ENCODE measurements around the gene LGMN.

Gene LGMN

GRCh38 chr14:92748259-92749016, at the start of gene LGMN (continued):
- TF ChIP-seq PRDM6 (tag by site-specific recombination; IDR thresholded peaks at IDR 0.05) (no peak), ZNF654 (tag by site-specific recombination; IDR thresholded peaks at IDR 0.05; ENCODE audit: low read depth) (no peak), ZNF19 (tag by site-specific recombination; IDR thresholded peaks at IDR 0.05; ENCODE audit: low read depth) (no peak), ZNF202 (tag by site-specific recombination; IDR thresholded peaks at IDR 0.05; ENCODE audit: borderline replicate concordance) (no peak), KLF1 (tag by site-specific recombination; IDR thresholded peaks at IDR 0.05) (peak; percentile 67), ZNF658 (tag by site-specific recombination; IDR thresholded peaks at IDR 0.05) (no peak), ZNF629 (tag by site-specific recombination; IDR thresholded peaks at IDR 0.05) (peak; percentile 65), ZNF621 (tag by site-specific recombination; IDR thresholded peaks at IDR 0.05) (no peak), ZNF692 (tag by site-specific recombination; IDR thresholded peaks at IDR 0.05) (peak; percentile 80), ZNF157 (tag by site-specific recombination; IDR thresholded peaks at IDR 0.05) (no peak), ZNF626 (tag by site-specific recombination; IDR thresholded peaks at IDR 0.05) (no peak), PBX3 (CRISPR knock-in tag; IDR thresholded peaks at IDR 0.05) (no peak), ZNF311 (tag by site-specific recombination; IDR thresholded peaks at IDR 0.05; ENCODE audit: borderline replicate concordance) (no peak), ZNF292 (tag by site-specific recombination; IDR thresholded peaks at IDR 0.05; ENCODE audit: borderline replicate concordance, low read depth) (no peak), ZNF239 (tag by site-specific recombination; IDR thresholded peaks at IDR 0.05) (no peak), ZFP69B (tag by site-specific recombination; IDR thresholded peaks at IDR 0.05) (0 out of 2 replicates have a peak, but pooled peaks have one; percentile 39), ZNF211 (tag by site-specific recombination; IDR thresholded peaks at IDR 0.05; ENCODE audit: low read depth) (no peak), ZNF707 (tag by site-specific recombination; IDR thresholded peaks at IDR 0.05) (no peak), ZNF354C (tag by site-specific recombination; IDR thresholded peaks at IDR 0.05; ENCODE audit: borderline replicate concordance, low read depth) (no peak), ZBTB20 (tag by site-specific recombination; IDR thresholded peaks at IDR 0.05) (peak; percentile 55; the same call in 1 of the 2 replicates), ZNF416 (tag by site-specific recombination; IDR thresholded peaks at IDR 0.05) (no peak), ZNF501 (tag by site-specific recombination; IDR thresholded peaks at IDR 0.05) (peak; percentile 95; the same call in 1 of the 2 replicates), ZNF768 (tag by site-specific recombination; IDR thresholded peaks at IDR 0.05) (no peak), ZNF112 (tag by site-specific recombination; IDR thresholded peaks at IDR 0.05) (no peak)
- TF ChIP-seq, protein P1, sequence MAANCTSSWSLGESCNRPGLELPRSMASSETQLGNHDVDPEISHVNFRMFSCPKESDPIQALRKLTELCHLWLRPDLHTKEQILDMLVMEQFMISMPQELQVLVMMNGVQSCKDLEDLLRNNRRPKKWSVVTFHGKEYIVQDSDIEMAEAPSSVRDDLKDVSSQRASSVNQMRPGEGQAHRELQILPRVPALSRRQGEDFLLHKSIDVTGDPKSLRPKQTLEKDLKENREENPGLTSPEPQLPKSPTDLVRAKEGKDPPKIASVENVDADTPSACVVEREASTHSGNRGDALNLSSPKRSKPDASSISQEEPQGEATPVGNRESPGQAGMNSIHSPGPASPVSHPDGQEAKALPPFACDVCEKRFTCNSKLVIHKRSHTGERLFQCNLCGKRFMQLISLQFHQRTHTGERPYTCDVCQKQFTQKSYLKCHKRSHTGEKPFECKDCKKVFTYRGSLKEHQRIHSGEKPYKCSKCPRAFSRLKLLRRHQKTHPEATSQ (tag by site-specific recombination; IDR thresholded peaks at IDR 0.05), result no peak
- TF ChIP-seq, protein P2, sequence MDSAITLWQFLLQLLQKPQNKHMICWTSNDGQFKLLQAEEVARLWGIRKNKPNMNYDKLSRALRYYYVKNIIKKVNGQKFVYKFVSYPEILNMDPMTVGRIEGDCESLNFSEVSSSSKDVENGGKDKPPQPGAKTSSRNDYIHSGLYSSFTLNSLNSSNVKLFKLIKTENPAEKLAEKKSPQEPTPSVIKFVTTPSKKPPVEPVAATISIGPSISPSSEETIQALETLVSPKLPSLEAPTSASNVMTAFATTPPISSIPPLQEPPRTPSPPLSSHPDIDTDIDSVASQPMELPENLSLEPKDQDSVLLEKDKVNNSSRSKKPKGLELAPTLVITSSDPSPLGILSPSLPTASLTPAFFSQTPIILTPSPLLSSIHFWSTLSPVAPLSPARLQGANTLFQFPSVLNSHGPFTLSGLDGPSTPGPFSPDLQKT (IDR thresholded peaks at IDR 0.05; ENCODE audit: borderline replicate concordance, low read depth, low read length), result no peak
- TF ChIP-seq, protein P3, sequence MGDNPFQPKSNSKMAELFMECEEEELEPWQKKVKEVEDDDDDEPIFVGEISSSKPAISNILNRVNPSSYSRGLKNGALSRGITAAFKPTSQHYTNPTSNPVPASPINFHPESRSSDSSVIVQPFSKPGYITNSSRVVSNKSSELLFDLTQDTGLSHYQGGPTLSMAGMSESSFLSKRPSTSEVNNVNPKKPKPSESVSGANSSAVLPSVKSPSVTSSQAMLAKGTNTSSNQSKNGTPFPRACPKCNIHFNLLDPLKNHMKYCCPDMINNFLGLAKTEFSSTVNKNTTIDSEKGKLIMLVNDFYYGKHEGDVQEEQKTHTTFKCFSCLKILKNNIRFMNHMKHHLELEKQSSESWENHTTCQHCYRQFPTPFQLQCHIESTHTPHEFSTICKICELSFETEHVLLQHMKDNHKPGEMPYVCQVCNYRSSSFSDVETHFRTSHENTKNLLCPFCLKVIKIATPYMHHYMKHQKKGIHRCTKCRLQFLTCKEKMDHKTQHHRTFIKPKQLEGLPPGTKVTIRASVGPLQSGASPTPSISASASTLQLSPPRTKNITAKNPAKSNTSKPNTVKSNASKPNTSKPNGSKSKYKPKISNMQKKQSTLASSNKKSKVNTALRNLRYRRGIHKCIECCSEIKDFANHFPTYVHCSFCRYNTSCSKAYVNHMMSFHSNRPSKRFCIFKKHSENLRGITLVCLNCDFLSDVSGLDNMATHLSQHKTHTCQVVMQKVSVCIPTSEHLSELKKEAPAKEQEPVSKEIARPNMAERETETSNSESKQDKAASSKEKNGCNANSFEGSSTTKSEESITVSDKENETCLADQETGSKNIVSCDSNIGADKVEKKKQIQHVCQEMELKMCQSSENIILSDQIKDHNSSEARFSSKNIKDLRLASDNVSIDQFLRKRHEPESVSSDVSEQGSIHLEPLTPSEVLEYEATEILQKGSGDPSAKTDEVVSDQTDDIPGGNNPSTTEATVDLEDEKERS (tag by site-specific recombination; IDR thresholded peaks at IDR 0.05), result no peak
- TF ChIP-seq, protein P4, sequence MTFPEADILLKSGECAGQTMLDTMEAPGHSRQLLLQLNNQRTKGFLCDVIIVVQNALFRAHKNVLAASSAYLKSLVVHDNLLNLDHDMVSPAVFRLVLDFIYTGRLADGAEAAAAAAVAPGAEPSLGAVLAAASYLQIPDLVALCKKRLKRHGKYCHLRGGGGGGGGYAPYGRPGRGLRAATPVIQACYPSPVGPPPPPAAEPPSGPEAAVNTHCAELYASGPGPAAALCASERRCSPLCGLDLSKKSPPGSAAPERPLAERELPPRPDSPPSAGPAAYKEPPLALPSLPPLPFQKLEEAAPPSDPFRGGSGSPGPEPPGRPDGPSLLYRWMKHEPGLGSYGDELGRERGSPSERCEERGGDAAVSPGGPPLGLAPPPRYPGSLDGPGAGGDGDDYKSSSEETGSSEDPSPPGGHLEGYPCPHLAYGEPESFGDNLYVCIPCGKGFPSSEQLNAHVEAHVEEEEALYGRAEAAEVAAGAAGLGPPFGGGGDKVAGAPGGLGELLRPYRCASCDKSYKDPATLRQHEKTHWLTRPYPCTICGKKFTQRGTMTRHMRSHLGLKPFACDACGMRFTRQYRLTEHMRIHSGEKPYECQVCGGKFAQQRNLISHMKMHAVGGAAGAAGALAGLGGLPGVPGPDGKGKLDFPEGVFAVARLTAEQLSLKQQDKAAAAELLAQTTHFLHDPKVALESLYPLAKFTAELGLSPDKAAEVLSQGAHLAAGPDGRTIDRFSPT (tag by site-specific recombination; IDR thresholded peaks at IDR 0.05), result peak; percentile 88

Data from HEK293 (cell line).